ENCODE measurements around the gene ZNF776. TPM values are rescaled to one million over a fixed set of nuclear protein-coding genes. Genes with fewer than 3 reads are reported as not detected.

The ZNF776 gene
- 13.2 and 14.1 TPM in 2 replicates for total RNA-seq

GRCh38 chr19:57746580-57747471 is at the start of gene ZNF776:
TSS of gene ZNF776 (plus strand) at chr19:57746815. CDS start at chr19:57747059, 244 bp downstream.

GRCh38 chr19:57708641-57709361 is 37.8 kb upstream of the ZNF776 start, which contains the start of gene ZNF154:
TSS of gene ZNF154 (minus strand) at chr19:57709204. CDS start at chr19:57708971, 233 bp downstream.

GRCh38 chr19:57769345-57770131 is 22.9 kb downstream of the ZNF776 start, which contains the start of gene ZNF586:
TSS of gene ZNF586 (plus strand) at chr19:57769676. CDS start at chr19:57769843, 167 bp downstream.

Other genes with a start within 250 kb of the ZNF776 start
- gene ZNF773, start 246.9 kb upstream of the ZNF776 start, total RNA-seq: 13.7 and 22.1 TPM in 2 replicates
- 6.5 and 7.2 TPM in 2 replicates for gene ZNF549, start 219.5 kb upstream of the ZNF776 start, total RNA-seq
- 9.1 and 13.0 TPM in 2 replicates for gene ZNF550, start 187.0 kb upstream of the ZNF776 start, total RNA-seq
- gene ZNF416, start 167.9 kb upstream of the ZNF776 start, total RNA-seq: 5.4 and 5.5 TPM in 2 replicates
- gene ZIK1, start 162.7 kb upstream of the ZNF776 start, total RNA-seq: 5.2 and 6.8 TPM in 2 replicates
- gene ZNF530, start 146.9 kb upstream of the ZNF776 start, total RNA-seq: 2.1 and 2.3 TPM in 2 replicates
- gene ZNF134, start 132.6 kb upstream of the ZNF776 start, total RNA-seq: 20.7 and 21.9 TPM in 2 replicates
- gene ZNF211, start 113.6 kb upstream of the ZNF776 start, total RNA-seq: 10.8 and 11.0 TPM in 2 replicates
- 0.07 TPM in 1 of 2 replicates, not detected in the other for gene ZSCAN4, start 77.9 kb upstream of the ZNF776 start, total RNA-seq
- gene ZNF551, start 64.8 kb upstream of the ZNF776 start, total RNA-seq: 5.3 and 5.7 TPM in 2 replicates
- 7.0 and 8.1 TPM in 2 replicates for gene ZNF154, start 37.6 kb upstream of the ZNF776 start, total RNA-seq
- 9.5 and 11.7 TPM in 2 replicates for gene ZNF671, start 19.2 kb upstream of the ZNF776 start, total RNA-seq
- 13.7 and 15.0 TPM in 2 replicates for gene ZNF586, start 22.9 kb downstream of the ZNF776 start, total RNA-seq
- gene ZNF552, start 68.1 kb downstream of the ZNF776 start, total RNA-seq: 4.3 and 4.4 TPM in 2 replicates
- 20.1 and 23.4 TPM in 2 replicates for gene ZNF587B, start 83.5 kb downstream of the ZNF776 start, total RNA-seq
- gene ZNF587, start 103.0 kb downstream of the ZNF776 start, total RNA-seq: 33.7 and 35.8 TPM in 2 replicates
- gene ZNF814, start 142.2 kb downstream of the ZNF776 start, total RNA-seq: 6.6 and 8.0 TPM in 2 replicates
- gene ZNF417, start 169.8 kb downstream of the ZNF776 start, total RNA-seq: 20.2 and 25.7 TPM in 2 replicates
- gene ZNF418, start 188.6 kb downstream of the ZNF776 start, total RNA-seq: 5.7 and 6.2 TPM in 2 replicates
- 4.0 and 4.9 TPM in 2 replicates for gene ZNF256, start 200.9 kb downstream of the ZNF776 start, total RNA-seq
- not detected in 2 replicates for gene C19orf18, start 227.7 kb downstream of the ZNF776 start, total RNA-seq

All from smooth muscle cell of the pulmonary artery (primary cell).